IgD-negative memory B cell (primary cell): ENCODE data around the gene SLC4A9. TPM values are rescaled to one million over a fixed set of nuclear protein-coding genes. Genes with fewer than 3 reads are reported as not detected.

ENCODE experiments used
- H3K27ac Mint-ChIP-seq, 3 donors: one replicate each; pipeline ENCODE4 v1.8.0; 2020 to 2022; ENCODE audit warnings: mild to moderate bottlenecking in 3 of 3, mixed read lengths in 3 of 3, moderate library complexity in 1 of 3
- H3K27me3 Mint-ChIP-seq: one replicate; pipeline ENCODE4 v1.8.0; 2021; ENCODE audit warnings: mixed read lengths
- H3K36me3 Mint-ChIP-seq: one replicate; pipeline ENCODE4 v1.8.0; 2020; ENCODE audit warnings: mild to moderate bottlenecking, mixed read lengths
- H3K4me1 Mint-ChIP-seq, 3 donors: one replicate each; pipeline ENCODE4 v1.8.0; 2020 to 2022; ENCODE audit warnings: mixed read lengths in 3 of 3, mild to moderate bottlenecking in 1 of 3
- H3K4me3 Mint-ChIP-seq, 4 donors: one replicate each; pipeline ENCODE4 v1.8.0; 2020 to 2022; ENCODE audit warnings: mild to moderate bottlenecking in 4 of 4, mixed read lengths in 4 of 4, moderate library complexity in 3 of 4
- H3K9me3 Mint-ChIP-seq, 3 donors: one replicate each; pipeline ENCODE4 v1.8.0; 2020 to 2021; ENCODE audit warnings: mixed read lengths in 3 of 3, mild to moderate bottlenecking in 1 of 3
- polyA plus RNA-seq: library from polyadenylated mRNA; unstranded; fragments of 300-500 nt; fragmentation: Illumina TruSeq; gene quantifications from one replicate; pipeline ENCODE4 v1.2.3, GENCODE V29; 2021

SLC4A9 gene
- polyA plus RNA-seq: not detected

GRCh38 chr5:140360101-140360500 is at the start of gene SLC4A9:
TSS of gene SLC4A9 (plus strand) at chr5:140360194. CDS start at chr5:140360237, 43 bp downstream.
- peaks cover 10 to 13% (median 11%) of the 10 kb centered on the region in 3 donors for H3K4me1 Mint-ChIP-seq
- peaks cover 2% of the 10 kb centered on the region for H3K36me3 Mint-ChIP-seq
- no peak within 1 kb of the TSS for H3K4me3 Mint-ChIP-seq

GRCh38 chr5:140310434-140310833 is 49.6 kb upstream of the SLC4A9 start:
- Mint-ChIP-seq H3K9me3 (no peaks in the 10 kb centered on the region), H3K36me3 (peaks cover 2% of the 10 kb centered on the region), H3K4me1 (no peaks in the 10 kb centered on the region), H3K27ac (no peak overlapping the region), H3K27me3 (peaks cover 5% of the 10 kb centered on the region), H3K4me3 (no peak overlapping the region)

More at GRCh38 chr5:140360101-140360500, at the start of gene SLC4A9:
- H3K27ac Mint-ChIP-seq: no peak within 1 kb of the TSS
- peaks cover 3% of the 10 kb centered on the region for H3K27me3 Mint-ChIP-seq
- no peaks in the 10 kb centered on the region for H3K9me3 Mint-ChIP-seq

- H3K9me3 Mint-ChIP-seq: no peaks in the 10 kb centered on the region
- no peaks in the 10 kb centered on the region for H3K4me1 Mint-ChIP-seq
- H3K36me3 Mint-ChIP-seq: peaks cover 2% of the 10 kb centered on the region
- H3K4me3 Mint-ChIP-seq: no peak overlapping the region
- H3K27ac Mint-ChIP-seq: no peak overlapping the region
- peaks cover 5% of the 10 kb centered on the region for H3K27me3 Mint-ChIP-seq
Observed at GRCh38 chr5:140311011-140311467, 49.0 kb upstream of the SLC4A9 start.

- no peaks in the 10 kb centered on the region for H3K9me3 Mint-ChIP-seq
Observed at GRCh38 chr5:140312067-140312790, 47.8 kb upstream of the SLC4A9 start.

GRCh38 chr5:140312791-140313189 is 47.2 kb upstream of the SLC4A9 start:
- Mint-ChIP-seq H3K4me1 (no peaks in the 10 kb centered on the region), H3K36me3 (no peaks in the 10 kb centered on the region), H3K9me3 (no peaks in the 10 kb centered on the region), H3K27ac (no peak overlapping the region), H3K4me3 (no peak overlapping the region), H3K27me3 (peaks cover 2% of the 10 kb centered on the region)

More at GRCh38 chr5:140312067-140312790, 47.8 kb upstream of the SLC4A9 start:
- H3K4me1 Mint-ChIP-seq: no peaks in the 10 kb centered on the region
- H3K27ac Mint-ChIP-seq: no peak overlapping the region
- peaks cover 2% of the 10 kb centered on the region for H3K27me3 Mint-ChIP-seq
- no peaks in the 10 kb centered on the region for H3K36me3 Mint-ChIP-seq
- H3K4me3 Mint-ChIP-seq: no peak overlapping the region

GRCh38 chr5:140317859-140318258 is 42.1 kb upstream of the SLC4A9 start:
- no peak overlapping the region for H3K27ac Mint-ChIP-seq
- H3K4me1 Mint-ChIP-seq: no peaks in the 10 kb centered on the region
- H3K9me3 Mint-ChIP-seq: no peaks in the 10 kb centered on the region
- H3K36me3 Mint-ChIP-seq: no peaks in the 10 kb centered on the region
- no peaks in the 10 kb centered on the region for H3K27me3 Mint-ChIP-seq
- no peak overlapping the region for H3K4me3 Mint-ChIP-seq

- Mint-ChIP-seq H3K4me1 (no peaks in the 10 kb centered on the region), H3K27ac (peak overlapping the region in 1 of 3 donors; percentile 16), H3K9me3 (no peaks in the 10 kb centered on the region), H3K27me3 (no peaks in the 10 kb centered on the region), H3K4me3 (no peak overlapping the region), H3K36me3 (no peaks in the 10 kb centered on the region)
Observed at GRCh38 chr5:140318792-140319191, 41.2 kb upstream of the SLC4A9 start.

- Mint-ChIP-seq H3K27ac (no peak overlapping the region), H3K9me3 (no peaks in the 10 kb centered on the region), H3K36me3 (no peaks in the 10 kb centered on the region), H3K4me1 (no peaks in the 10 kb centered on the region), H3K27me3 (no peaks in the 10 kb centered on the region), H3K4me3 (no peak overlapping the region)
Observed at GRCh38 chr5:140319833-140320232, 40.2 kb upstream of the SLC4A9 start.

GRCh38 chr5:140321796-140322195 is 38.2 kb upstream of the SLC4A9 start:
- Mint-ChIP-seq H3K4me1 (no peaks in the 10 kb centered on the region), H3K9me3 (no peaks in the 10 kb centered on the region), H3K27me3 (no peaks in the 10 kb centered on the region), H3K36me3 (no peaks in the 10 kb centered on the region), H3K4me3 (peak overlapping the region in 1 of 4 donors; percentile 12), H3K27ac (no peak overlapping the region)

GRCh38 chr5:140322751-140323731 is 37.0 kb upstream of the SLC4A9 start:
- H3K9me3 Mint-ChIP-seq: no peaks in the 10 kb centered on the region
- H3K4me3 Mint-ChIP-seq: no peak overlapping the region
- H3K4me1 Mint-ChIP-seq: no peaks in the 10 kb centered on the region
- H3K27me3 Mint-ChIP-seq: no peaks in the 10 kb centered on the region
- H3K36me3 Mint-ChIP-seq: no peaks in the 10 kb centered on the region
- no peak overlapping the region for H3K27ac Mint-ChIP-seq

- Mint-ChIP-seq H3K9me3 (no peaks in the 10 kb centered on the region), H3K36me3 (no peaks in the 10 kb centered on the region), H3K27ac (no peak overlapping the region), H3K4me1 (no peaks in the 10 kb centered on the region), H3K4me3 (no peak overlapping the region), H3K27me3 (no peaks in the 10 kb centered on the region)
Observed at GRCh38 chr5:140324041-140324600, 35.9 kb upstream of the SLC4A9 start.

GRCh38 chr5:140324617-140325241 is 35.3 kb upstream of the SLC4A9 start:
- no peaks in the 10 kb centered on the region for H3K4me1 Mint-ChIP-seq
- H3K4me3 Mint-ChIP-seq: no peak overlapping the region
- H3K36me3 Mint-ChIP-seq: no peaks in the 10 kb centered on the region
- H3K27me3 Mint-ChIP-seq: no peaks in the 10 kb centered on the region
- no peak overlapping the region for H3K27ac Mint-ChIP-seq
- no peaks in the 10 kb centered on the region for H3K9me3 Mint-ChIP-seq

GRCh38 chr5:140325486-140325885 is 34.5 kb upstream of the SLC4A9 start:
- H3K4me1 Mint-ChIP-seq: no peaks in the 10 kb centered on the region
- no peaks in the 10 kb centered on the region for H3K36me3 Mint-ChIP-seq
- no peak overlapping the region for H3K27ac Mint-ChIP-seq
- no peaks in the 10 kb centered on the region for H3K27me3 Mint-ChIP-seq
- peak overlapping the region in 1 of 4 donors; percentile 13 for H3K4me3 Mint-ChIP-seq
- H3K9me3 Mint-ChIP-seq: no peaks in the 10 kb centered on the region

GRCh38 chr5:140327589-140327988 is 32.4 kb upstream of the SLC4A9 start:
- no peaks in the 10 kb centered on the region for H3K9me3 Mint-ChIP-seq
- no peak overlapping the region for H3K27ac Mint-ChIP-seq
- H3K4me1 Mint-ChIP-seq: no peaks in the 10 kb centered on the region
- H3K27me3 Mint-ChIP-seq: no peaks in the 10 kb centered on the region
- H3K36me3 Mint-ChIP-seq: no peaks in the 10 kb centered on the region
- H3K4me3 Mint-ChIP-seq: no peak overlapping the region
